Inflammatory macrophage treated with lipopolysaccharide for 1 hour (primary cell): ENCODE measurements around the gene GMEB2.
"Not testable (repeated sequence)": the region's sequence is repeated elsewhere in the genome, so short reads cannot be mapped to it uniquely, and the experiment has no call there.

Experiments
- DNase-seq, 2 donors: peaks; one replicate each; pipeline ENCODE4 v3.0.0-alpha.2; 2020 to 2022

Gene GMEB2

DNA sequence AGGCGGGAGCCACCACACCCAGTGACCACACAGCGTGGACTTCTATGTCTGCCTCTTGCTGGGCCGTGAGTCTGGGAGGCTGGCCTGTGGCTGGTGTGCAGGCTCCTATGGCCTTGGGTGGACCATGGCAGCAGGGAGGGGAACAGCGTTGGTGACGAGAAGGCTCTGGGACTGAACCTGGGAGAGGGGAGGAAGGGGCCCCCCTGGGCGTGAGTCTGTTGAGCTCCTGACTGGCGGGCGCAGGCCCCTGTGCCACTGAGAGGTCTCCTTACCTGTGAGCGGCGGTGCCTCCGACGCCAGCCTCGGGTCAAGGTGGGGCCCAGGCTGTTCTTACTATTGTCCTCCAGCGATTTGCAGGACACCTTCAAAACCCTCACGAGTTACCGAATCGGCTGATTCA lies 40.1 kb downstream of the GMEB2 start:
- DNase-seq = no peak

DNA sequence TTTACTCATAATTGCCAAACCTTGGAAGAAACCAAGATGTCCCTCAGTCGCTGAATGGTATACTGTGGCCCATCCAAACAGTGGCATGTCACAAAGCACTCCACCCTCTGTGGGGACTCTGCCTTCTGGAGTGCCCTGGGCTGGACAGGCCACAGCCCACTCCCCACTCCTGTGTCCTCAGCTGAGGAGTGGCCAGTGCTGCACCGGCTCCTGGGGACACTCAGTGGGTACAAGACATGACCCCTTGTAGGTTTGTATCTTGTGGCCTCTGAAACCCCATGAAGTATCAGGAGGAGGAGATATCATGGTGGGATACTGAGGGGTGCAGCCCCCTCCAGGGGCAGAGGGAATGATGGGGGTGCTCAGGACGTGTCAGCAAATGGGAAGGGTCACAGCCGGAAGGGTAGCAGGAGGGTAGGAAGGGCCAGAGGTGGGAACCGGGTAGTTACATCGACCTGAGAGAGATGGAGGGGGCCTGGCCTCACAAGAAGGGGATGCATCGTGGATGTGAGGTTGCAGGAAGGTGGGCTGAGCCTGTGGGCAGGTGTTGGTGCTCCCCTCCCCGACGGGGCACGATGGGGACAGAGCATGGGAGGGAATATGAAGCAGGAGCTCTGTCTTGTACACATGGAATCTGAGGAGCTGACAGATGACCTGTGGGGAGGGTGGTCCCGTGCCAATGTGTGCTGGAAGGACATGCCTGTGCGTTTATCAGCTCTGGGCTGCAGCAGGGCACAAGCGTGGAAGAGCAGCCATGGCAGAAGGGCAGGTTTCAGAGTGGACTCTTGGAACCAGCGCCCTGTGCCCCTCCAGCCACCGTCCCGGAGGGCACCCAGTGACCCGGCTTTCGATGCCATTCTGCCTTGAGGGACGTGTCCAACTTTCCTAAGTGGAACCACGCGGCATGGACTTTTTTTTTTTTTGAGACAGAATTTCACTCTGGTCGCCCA lies 41.0 kb downstream of the GMEB2 start:
- no peak for DNase-seq

DNA sequence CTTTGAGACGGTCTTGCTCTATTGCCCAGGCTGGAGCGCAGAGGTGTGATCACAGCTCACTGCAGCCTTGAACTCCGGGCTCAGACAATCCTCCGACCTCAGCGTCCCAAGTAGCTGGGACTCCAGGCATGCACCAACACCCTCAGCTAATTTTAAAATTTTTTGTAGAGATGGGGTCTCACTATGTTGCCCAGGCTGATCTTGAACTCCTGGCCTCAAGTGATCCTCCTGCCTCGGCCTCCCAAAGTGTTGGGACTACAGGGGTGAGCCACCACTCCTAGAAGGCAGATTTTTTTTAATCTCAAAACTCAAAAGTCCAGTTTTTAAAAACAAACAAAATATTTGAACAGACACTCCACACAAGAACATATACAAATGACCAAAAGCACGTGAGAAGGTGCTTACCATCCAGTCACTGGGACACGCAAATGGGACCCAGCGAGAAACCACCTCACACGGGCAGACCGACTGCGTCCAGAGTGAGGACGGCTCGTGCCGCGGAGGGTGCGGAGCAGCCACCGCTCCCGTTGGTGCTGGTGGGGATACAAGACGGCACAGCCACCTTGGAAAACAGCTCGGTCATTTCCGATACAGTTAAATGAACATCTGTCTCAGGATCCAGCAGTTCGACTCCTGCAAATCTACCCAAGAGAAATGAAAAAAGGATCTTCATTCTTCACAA lies 44.4 kb downstream of the GMEB2 start:
- no peak for DNase-seq

DNA sequence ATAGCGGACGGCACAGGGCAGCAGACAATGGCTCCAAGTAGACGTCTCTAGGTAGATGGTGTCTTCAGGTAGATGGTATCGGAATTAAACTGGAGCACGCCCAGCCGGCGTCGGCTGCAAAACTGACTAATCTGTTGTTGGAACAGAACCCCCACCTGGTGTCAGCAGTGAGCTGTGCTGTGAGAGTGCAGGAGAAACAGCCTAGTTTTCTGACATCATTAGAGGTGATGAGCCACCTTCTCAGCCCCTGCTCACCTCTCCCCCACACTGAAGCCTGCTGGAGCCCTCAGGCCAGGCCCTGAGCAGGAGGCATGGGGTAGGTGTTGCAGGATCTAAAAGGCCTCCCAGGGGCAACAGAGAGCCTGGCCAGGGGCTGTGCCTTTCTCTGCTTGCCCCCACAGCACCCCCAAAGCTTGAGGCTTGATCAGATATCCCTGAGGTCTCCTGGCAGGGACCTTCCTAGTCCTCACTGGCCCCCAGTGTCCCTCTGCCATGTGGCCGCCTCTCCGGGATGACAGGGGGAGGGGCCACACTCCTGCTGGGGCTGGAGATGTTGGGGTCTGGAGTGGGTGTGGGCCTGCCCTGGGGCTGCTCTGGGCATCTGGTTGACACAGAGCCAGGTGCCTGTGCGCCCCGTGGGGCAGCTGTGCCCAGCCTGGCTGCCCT lies 46.0 kb downstream of the GMEB2 start:
- peak; percentile 22 to 46 for DNase-seq

DNA sequence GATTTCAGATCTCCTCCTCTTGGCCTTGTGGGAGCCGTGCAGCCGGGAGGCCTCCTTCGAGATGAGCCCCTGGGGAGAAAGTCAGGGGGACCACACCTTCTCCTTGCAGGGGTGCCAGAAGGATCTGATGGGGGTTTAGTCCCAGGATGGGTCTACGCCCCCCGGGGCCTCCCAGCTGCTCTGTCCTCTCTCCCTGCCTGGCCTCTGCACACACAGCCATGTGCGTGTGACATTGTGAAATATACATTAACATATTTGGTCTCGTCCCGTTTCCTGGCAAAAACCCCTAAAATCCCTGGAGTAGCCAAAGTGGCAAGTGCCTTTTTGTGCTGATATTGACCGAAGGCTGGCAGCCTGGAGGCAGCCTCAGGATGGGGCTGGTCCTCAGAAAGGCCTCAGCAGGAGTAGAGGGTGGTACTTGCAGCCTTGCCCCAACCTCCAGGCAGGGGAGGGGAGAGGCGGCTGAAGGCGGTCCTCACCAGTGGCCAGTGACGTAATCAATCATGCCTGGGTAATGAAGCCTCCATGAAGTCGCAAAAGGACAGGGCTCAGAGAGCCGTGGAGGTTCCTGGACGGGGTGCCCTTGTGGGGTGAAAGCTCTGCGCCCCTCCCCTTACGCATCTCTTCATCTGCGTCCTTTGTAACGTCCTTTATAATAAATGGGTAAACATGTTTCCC lies 47.7 kb downstream of the GMEB2 start:
- DNase-seq = peak; percentile 61 to 66

DNA sequence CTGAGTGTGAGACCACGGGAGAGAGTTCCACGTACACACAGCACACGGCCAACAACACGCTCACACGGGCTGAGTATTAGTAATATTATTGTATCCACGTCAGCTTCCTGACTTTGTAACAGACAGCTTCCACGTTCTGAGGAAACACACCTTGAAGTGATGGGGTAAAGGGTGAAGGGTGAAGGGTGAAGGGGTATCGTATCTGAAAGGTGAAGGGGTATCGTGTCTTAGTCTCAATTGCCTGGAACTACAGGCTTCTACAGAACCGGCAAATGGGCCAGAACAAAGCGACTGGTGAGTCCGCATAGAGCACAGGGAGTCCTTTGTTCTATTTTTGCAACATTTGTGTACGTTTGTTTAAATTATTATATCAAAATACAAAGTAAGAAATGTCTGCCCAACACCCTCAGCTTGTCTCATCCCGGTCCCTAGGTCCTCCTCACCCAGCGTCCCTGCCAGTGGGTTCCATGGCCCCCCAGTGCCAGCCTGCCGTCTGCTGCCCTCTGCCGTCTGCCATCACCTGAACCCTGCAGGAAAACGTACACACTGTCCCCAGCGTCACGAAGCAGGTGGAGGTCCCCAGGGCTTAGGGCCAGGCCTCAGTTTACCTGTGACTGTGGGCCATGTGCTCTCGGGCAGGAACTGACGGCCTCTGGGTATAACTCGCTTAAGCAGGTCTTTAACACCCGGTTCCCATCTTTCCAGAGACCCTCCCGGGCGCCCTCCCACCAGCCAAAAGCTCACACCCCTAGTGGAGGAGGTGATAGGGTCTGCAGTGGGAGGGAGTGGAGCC lies 48.5 kb downstream of the GMEB2 start:
- DNase-seq = no peak

DNA sequence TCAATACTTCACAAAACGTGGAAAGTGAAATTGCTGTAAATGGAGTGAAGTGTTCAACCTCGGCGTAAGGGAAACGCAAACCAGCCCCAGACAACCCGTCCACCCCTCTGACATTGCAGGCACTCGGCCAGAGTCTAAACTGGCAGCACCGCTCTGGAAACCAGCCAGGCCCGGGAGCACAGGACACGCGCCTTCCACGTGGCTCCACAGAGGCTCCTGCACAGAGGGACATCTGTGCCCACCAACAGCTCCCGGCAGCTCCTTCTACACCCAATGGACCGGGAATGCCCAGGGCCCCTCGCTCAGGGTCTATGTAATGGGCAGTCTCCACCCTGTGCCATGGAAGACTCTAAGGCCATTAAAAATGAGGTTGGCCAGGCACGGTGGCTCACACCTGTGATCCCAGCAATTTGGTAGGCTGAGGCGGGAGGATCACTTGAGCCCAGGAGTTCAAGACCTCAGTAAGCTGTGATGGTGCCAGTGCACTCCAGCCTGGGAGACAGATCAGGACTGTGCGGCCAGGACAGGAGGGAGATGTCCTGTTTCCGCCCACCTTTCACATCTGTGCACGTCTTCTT lies 49.5 kb downstream of the GMEB2 start:
- DNase-seq = no peak

DNA sequence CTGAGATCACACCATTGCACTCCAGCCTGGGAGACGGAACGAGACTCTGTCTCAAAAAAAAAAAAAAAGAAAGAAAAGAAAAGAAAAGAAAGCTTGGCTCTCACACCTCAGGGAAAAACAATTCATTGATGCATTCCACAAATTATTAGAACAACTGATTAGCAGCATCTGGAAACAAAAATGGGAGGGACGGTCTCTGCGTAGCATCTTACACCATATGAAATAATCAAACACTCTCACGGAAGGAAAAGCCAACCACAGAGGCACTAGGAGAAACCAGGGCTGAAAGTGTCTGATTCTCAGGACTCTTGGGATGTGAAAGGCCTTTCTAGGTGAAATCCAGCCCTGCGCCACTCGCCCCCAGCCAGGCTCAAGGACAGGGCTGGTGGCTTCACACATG lies 50.6 kb downstream of the GMEB2 start:
- DNase-seq = no peak

DNA sequence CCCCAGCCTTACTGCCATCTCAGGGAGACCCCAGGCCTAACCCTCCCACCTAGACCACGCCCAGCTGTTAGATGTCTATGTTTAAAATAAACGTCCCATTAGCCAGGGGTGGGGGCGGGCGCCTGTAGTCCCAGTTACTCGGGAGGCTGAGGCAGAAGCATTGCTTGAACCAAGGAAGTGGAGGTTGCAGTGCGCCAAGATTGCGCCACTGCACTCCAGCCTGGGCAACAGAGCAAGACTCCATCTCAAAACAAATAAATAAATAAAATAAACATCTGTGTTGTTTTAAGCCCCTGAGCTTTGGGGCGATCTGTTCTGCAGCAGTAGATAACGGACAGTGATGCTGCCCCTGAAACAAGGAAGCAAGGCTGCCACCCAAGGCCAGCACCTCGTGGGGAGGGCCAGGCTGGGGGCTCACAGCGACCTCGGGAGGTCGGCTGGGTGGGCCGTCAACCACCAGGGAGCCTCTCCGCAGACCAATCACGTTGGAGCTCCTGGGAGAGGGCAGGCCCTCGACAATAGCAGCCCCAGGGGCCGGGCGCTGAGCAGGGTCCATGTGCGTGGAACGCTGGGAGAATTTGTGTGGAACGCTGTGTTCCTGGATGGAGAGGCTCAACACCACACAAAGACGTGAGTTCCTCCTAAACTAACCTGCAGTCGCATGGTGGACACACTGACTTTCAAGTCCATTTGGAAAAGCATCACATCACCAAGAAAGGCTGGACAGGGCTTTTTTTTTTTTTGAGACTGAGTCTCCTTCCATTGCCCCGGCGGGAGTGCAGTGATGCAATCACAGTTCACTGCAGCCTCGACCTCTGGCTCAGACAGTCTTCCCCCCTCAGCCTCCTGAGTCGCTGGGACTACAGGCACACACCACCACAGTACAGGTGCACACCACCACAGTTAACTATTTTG lies 51.8 kb downstream of the GMEB2 start:
- no peak for DNase-seq

DNA sequence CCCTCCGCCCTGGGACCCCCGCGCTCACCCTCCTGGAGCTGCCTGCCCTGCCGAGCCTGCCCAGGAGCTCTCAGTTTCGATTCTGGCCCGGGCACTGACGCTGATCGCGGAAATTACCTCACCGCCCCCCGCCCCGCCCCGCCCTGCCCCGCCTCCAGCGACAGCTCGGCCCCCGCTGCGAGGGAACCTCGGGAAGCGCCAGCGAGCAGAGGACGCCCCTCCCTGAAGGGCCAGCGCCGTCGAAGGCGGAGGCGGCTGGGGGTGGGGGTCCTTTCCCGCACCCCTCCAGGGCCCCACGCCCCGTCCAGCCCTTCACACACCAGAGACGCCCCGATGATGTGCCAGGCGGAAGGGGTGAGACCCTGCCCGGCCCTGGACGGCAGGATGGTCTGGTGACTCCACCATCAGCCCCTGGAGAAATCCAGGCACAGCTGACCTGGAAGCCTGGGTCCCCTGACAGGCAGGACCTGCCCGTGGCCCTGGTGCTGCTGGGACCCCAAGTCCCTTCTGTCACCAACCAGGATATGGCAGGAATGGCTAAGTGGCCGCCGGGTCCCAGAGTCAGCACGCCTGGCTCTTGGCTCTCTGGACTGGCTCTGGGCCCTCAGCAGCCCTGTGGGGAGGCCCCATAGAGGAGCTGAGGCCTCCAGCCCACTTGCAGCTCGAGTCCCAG lies 52.6 kb downstream of the GMEB2 start, which contains the start of gene HELZ2:
Gene HELZ2 (minus strand): TSS at position 84 of the 673 bp plus-strand sequence. CDS start 1,854 bp downstream, outside the sequence.
- DNase-seq = peak; percentile 62 to 87

DNA sequence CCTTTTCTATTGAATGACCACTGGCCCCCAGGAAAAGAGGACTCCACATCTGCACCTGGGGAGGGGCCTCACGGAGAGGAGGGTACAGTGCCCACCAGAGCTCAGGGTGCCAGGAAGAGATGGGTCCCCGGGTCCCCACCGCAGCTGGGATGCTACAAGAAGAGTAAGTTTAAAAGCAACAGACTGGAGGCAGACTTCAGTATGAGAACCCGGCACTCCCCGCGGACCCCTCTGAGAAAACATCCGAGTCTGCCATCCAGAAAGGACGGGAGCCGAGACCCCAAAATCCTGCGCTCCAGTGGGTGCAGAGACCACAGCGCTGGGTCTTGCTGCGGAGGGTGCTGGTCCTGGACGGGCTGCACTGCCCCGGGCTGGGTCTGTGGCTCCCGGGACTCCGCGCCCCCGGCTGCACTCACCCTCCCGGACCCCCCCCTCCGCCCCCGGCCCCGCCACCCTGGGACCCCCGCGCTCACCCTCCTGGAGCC lies 53.2 kb downstream of the GMEB2 start:
- no peak for DNase-seq

DNA sequence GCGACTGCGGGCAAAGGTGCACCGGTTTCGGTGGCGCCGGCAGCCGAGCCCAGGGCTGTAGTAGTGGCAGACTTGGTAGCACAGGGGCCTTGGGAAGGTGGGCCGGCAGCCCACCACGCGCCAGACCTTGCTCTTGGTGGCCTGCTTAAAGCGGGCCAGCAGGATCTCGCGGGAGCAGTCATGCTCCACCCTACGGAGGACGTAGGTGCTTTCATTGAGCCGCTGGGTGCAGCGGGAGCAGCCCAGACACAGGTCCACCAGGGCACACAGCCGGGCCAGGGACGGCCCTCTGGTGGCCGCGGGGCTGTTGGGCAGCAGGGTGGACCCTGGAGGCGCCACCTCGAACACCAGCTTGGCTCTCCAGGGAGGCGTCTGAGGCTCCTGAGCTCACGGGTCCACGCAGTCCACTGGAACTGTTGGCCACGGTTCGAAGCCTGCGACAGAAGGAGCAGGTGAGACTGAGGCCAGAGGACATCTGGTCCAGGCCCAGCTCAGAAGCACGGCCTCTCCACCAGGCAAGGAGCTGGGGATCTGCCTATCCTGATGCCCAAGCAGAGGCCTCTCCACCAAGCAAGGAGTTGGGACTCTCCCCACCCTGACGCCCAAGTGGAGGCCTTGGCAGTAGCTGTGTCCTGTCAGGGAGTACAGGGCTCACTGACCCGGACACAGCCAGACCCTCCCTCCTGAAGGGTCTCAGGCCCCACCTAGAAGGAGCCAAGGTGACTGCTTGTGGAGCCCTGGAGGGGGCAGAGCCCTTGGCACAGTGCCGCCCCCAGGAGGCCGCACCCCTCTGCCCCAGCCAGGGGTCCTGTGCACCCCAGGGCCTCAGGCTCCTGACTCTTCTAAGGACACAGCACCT lies 53.9 kb downstream of the GMEB2 start:
- DNase-seq = no peak

DNA sequence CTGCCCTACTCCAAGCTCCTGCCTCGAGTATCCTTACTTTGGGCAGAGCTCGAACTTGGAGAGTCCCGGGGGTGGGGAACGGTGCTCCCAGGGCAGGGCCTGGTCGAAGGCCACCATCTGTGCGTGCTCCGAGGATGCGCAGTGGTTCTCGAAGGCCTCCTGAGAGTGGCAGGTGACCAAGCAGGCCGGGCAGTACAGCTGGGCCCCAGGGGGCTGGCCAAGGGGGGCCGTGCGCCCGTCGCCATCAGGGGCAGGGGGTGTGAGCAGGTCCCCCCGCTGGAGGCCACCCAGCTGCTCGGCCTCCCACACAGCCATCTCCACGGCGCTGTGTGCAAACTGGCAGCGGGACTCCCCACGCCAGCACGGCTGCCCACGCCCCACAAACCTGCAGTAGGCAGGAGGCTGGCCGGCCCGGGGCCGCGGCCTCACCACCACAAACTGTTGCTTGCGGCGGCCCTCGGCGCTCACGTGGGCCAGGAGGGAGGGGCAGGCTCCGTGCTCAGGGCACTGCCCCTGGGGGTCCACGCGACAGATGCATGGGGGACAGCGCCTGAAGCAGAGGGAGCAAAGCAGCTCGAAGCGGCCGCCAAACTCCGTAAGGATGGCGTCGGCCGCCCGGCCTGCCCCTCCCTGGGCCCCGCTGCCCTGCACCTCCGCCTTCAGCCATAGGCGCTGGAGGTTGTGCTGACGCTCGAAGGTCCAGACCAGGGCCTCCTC lies 54.7 kb downstream of the GMEB2 start:
- DNase-seq = no peak

DNA sequence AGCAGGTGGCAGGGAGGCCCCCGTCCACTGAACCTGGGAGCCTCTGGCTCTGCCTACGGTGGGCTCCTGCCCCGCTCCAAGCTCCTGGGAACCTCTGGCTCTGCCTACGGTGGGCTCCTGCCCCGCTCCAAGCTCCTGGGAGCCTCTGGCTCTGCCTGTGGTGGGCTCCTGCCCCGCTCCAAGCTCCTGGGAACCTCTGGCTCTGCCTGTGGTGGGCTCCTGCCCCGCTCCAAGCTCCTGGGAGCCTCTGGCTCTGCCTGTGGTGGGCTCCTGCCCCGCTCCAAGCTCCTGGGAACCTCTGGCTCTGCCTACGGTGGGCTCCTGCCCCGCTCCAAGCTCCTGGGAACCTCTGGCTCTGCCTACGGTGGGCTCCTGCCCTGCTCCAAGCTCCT lies 55.8 kb downstream of the GMEB2 start:
- not testable (repeated sequence) for DNase-seq

DNA sequence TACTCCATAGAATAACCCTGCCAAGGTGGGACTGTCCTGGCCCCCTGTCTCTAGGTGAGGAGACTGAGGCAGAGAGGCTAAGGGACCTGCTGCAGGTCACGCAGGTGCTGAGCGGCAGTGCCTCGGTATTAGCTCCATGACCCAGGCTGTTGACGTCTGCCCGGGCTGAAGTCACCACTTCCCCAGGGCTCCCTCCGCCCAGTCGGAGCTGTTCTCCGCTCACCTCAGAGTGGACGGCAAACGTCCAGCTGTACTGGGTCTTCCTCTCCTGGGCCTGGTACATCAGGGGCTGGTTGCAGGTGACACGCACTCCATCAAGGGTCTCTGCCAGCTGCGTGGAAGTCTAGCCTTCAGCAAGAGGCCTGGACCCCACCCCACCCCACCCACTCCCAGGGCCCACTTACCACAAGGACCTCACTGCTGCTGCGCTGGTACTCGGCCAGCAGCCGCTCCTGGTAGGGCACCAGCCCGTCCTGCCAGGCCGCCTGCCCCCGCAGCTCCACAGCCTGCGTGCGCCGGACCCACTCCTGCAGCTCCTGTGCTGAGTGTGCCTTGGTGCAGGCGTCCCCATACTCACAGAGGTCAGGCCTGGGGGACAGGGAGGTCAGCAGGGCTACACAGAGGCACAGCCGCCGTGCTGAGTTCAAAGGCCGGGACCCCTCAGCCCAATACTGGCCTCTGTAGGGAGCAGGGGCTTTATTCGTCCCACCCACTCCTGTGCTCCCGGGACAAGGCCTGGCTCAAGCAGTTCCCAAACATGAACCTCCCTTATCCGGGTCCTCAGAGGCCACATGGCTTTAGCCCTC lies 56.4 kb downstream of the GMEB2 start:
- no peak for DNase-seq

DNA sequence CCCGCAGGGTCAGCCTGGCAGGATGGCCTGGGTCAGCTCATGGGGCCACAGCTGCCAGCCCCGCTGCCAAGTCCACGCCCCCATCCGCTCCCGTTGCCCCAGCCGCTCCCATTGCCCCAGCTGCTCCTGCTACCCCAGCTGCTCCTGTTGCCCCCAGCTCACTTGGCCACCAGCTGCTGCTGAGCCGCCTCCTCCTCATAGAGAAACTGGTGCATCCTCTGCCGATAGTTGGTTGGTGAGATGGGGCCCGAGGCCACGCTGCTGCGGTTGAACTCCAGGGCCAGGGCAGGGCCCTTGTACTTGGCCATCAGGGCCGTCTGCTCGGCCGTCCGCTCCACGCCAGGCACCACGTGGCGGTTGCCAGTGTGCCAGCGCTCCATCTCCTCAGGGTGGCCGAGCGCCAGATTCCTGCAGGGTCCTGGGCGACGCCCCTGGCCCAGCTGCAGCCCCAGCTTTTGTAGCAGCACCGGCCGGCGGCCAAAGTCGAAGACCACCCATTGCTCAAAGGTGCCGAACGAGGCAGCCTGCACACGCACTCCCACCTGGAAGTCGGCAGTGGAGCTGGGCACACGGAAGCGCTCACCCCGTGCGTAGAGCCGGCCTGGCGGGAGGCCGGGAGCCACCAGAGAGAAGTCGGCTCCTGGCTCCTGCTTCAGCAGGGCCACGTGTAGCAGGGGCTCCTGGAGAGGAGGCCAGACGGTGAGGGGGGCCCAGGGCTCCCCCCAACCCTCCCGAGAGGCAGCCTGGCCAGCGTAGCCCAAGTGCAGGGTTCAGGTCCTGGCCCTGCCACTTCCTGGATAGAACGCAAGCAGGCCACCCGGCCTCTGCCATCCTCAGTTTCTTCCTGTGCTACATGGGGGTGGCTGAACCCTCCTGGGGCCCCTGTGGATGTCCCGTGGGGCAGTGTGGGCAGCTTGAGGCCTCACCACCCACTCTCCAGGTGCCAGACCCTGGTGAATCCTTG lies 57.6 kb downstream of the GMEB2 start:
- DNase-seq = no peak
